HL-60 (cell line): Measurements from ENCODE around the gene IRGC.

Experiments used
- CTCF ChIP-seq: IDR thresholded peaks from one replicate; pipeline ENCODE4 v1.5.1; 2011; ENCODE audit warnings: low read length, control low read depth, inconsistent platforms; ENCODE audit not compliant: insufficient read depth
- POLR2AphosphoS5 ChIP-seq: IDR thresholded peaks from 2 replicates; pipeline ENCODE4 v1.6.1; 2012; ENCODE audit warnings: low read depth

- TF ChIP-seq CTCF (no peak), POLR2AphosphoS5 (no peak)
These were observed 43.7 kb upstream of the IRGC start for GRCh38 chr19:43672061-43672679.
